GM11168 (cell line): ENCODE results near the gene PNRC1.
"Not testable (repeated sequence)": the region's sequence is repeated elsewhere in the genome, so short reads cannot be mapped to it uniquely, and the experiment has no call there.

Experiments used
- in situ Hi-C: fragments of 300-500 bp; cut with MboI; formaldehyde crosslinking; loops from one replicate; pipeline ENCODE4 v1.12.0; 2022; ENCODE audit warnings: low sequenced_read_pairs; ENCODE audit not compliant: unreplicated experiment

PNRC1 gene

GRCh38 chr6:89080281-89081128 is at the start of gene PNRC1:
TSS of gene PNRC1 (plus strand) at chr6:89080751. CDS start at chr6:89080895, 144 bp downstream.
- in situ Hi-C loops: no loop called here

- in situ Hi-C loops: no loop called here
Observed at GRCh38 chr6:89032599-89032998, 48.0 kb upstream of the PNRC1 start.

GRCh38 chr6:89033461-89033860 is 47.1 kb upstream of the PNRC1 start:
- in situ Hi-C loops: no loop called here

GRCh38 chr6:89034116-89034515 is 46.4 kb upstream of the PNRC1 start:
- in situ Hi-C loops: not testable (repeated sequence)

GRCh38 chr6:89034586-89035251 is 45.8 kb upstream of the PNRC1 start:
- in situ Hi-C loops: no loop called here

GRCh38 chr6:89035252-89036101 is 45.1 kb upstream of the PNRC1 start:
- in situ Hi-C loops: no loop called here

GRCh38 chr6:89037141-89037900 is 43.2 kb upstream of the PNRC1 start:
- in situ Hi-C loops: no loop called here

GRCh38 chr6:89037901-89038293 is 42.7 kb upstream of the PNRC1 start:
- in situ Hi-C loops: not testable (repeated sequence)

- in situ Hi-C loops: no loop called here
Observed at GRCh38 chr6:89042664-89043063, 37.9 kb upstream of the PNRC1 start.

- in situ Hi-C loops: no loop called here
Observed at GRCh38 chr6:89044328-89045010, 36.1 kb upstream of the PNRC1 start.

GRCh38 chr6:89045011-89045387 is 35.6 kb upstream of the PNRC1 start:
- in situ Hi-C loops: no loop called here

GRCh38 chr6:89045576-89045975 is 35.0 kb upstream of the PNRC1 start:
- in situ Hi-C loops: no loop called here

- in situ Hi-C loops: no loop called here
Observed at GRCh38 chr6:89047473-89047872, 33.1 kb upstream of the PNRC1 start.

- in situ Hi-C loops: no loop called here
Observed at GRCh38 chr6:89048288-89048923, 32.1 kb upstream of the PNRC1 start.

- in situ Hi-C loops: no loop called here
Observed at GRCh38 chr6:89048985-89049384, 31.6 kb upstream of the PNRC1 start.

GRCh38 chr6:89050155-89050554 is 30.4 kb upstream of the PNRC1 start:
- in situ Hi-C loops: no loop called here

GRCh38 chr6:89050697-89051096 is 29.9 kb upstream of the PNRC1 start:
- in situ Hi-C loops: no loop called here

- in situ Hi-C loops: no loop called here
Observed at GRCh38 chr6:89051676-89052075, 28.9 kb upstream of the PNRC1 start.

GRCh38 chr6:89054208-89054607 is 26.3 kb upstream of the PNRC1 start:
- in situ Hi-C loops: no loop called here
